Skeletal muscle satellite cell (primary cell): ENCODE data around the gene RNF213.

ENCODE experiments used
- H3K27me3 ChIP-seq: 2 replicates; pipeline ENCODE4 v1.7.0; 2013; ENCODE audit warnings: low read length; ENCODE audit not compliant: control insufficient read depth, insufficient read depth
- H3K36me3 ChIP-seq: 2 replicates; pipeline ENCODE4 v1.7.0; 2013; ENCODE audit warnings: mild to moderate bottlenecking, control low read depth, low read length; ENCODE audit not compliant: insufficient read depth
- H3K4me1 ChIP-seq: 2 replicates; pipeline ENCODE4 v1.7.0; 2013; ENCODE audit warnings: low read length; ENCODE audit not compliant: control insufficient read depth, insufficient read depth
- H3K4me2 ChIP-seq: 2 replicates; pipeline ENCODE4 v1.7.0; 2013; ENCODE audit warnings: mild to moderate bottlenecking, low read length
- H3K4me3 ChIP-seq: 2 replicates; pipeline ENCODE4 v1.7.0; 2013; ENCODE audit warnings: low read length
- H3K9ac ChIP-seq: 2 replicates; pipeline ENCODE4 v1.7.0; 2013; ENCODE audit warnings: mild to moderate bottlenecking, low read depth, low read length, moderate library complexity
- H3K9me3 ChIP-seq: replicated peaks from 2 replicates; pipeline ENCODE4 v1.7.0; 2013; ENCODE audit warnings: mild to moderate bottlenecking, control low read depth, low read length

The RNF213 gene

DNA sequence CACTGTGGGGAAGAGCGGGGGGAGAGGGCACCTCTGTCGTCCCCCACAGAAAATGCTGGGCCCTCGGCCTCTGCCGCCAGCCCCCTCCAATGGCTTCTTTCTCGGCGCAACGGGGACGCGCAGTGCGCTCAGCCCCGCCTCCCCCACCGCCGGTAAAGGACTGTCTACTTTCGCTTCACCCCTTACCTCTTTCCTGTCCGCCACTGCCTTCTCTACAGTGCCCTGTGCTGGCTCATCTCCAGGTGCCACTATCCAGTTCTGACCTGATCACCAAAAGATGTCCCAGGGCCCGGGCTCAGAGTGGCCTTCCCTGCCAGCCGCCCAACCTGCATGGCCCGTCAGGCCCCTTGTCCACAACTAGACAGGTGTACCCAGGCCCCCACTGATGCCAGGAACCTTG is 161.6 kb downstream of the RNF213 start:
- H3K9me3 ChIP-seq, result no peaks in the 10 kb centered on the region
- peaks cover 13% of the 10 kb centered on the region for H3K36me3 ChIP-seq
- no peak overlapping the region for H3K4me2 ChIP-seq
- no peaks in the 10 kb centered on the region for H3K27me3 ChIP-seq
- H3K4me1 ChIP-seq, result no peaks in the 10 kb centered on the region
- no peak overlapping the region for H3K9ac ChIP-seq
- no peak overlapping the region for H3K4me3 ChIP-seq

DNA sequence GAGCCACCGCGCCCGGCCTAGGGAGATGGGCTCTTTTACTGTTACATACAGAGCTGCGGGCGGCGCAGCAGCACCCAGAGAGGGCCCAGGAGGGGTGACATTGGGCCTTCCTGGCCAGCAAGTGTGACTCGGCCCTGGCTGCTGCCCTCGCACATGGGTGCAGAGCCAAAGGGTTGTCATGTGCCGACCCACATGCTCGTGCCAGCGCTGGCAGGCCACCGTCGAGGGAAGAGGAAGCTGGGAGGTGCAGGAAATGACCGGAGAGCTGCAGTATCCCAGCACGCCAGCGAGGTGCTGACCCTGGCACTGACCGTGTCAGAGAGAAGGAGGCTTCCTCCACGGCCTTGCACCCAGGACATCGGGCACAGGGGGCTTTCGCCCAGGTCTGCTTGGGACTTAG is 162.3 kb downstream of the RNF213 start:
- peaks cover 7% of the 10 kb centered on the region for H3K36me3 ChIP-seq
- H3K4me1 ChIP-seq, result no peaks in the 10 kb centered on the region
- H3K4me3 ChIP-seq, result no peak overlapping the region
- no peak overlapping the region for H3K4me2 ChIP-seq
- no peaks in the 10 kb centered on the region for H3K9me3 ChIP-seq
- no peak overlapping the region for H3K9ac ChIP-seq
- no peaks in the 10 kb centered on the region for H3K27me3 ChIP-seq

DNA sequence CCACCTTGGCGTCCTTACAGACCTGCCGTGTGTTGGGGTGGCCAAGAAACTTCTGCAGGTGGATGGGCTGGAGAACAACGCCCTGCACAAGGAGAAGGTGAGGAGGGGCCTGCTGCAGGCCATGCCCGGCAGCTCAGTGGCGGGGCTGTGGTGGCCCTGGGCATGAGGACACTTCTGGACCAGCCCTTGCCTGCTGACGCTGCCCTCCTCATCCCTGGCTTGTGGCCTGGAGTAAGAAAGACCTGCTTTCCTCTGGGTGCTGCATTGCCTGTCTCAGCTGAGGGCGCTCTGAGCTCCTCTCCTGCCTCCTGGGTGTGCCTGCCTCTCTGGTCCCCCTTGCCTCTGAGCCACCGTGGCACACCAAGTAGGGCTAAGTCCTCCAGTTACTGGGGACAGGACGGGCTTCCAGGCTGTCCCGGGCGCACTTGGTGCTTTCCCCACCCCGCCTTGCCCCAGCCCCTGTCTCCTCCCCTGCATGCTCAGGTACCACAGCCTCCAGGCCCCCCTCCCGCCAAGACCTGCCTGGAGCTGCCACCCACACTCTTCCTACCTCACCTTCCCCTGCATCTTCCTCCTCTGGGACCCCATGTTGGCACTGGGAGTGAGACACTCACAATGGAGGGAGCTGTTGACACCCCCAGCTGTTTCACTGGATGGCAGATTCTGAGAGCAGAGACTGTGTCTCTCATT is 163.0 kb downstream of the RNF213 start:
- H3K9ac ChIP-seq, result no peak overlapping the region

DNA sequence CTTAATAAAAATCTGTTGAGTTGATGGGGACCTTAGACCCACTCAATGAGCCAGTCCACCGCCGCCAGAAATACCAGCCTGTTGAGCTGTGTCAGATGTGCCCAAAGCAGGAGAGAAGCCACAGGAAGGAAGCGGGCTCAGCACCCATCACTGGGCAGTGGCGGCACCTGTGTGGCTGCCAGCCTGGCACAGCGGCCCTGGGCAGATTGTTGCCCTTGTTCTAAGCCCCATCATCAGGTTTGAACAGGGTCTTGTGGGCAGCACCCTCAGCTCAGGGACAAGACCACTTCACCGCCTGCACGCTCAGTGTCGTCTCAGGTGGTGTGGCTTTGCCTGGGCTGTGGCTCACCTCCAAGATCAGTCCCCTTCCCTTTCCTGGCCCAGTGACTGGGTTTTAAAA is 163.6 kb downstream of the RNF213 start:
- H3K4me2 ChIP-seq, result no peak overlapping the region
- H3K4me1 ChIP-seq, result no peaks in the 10 kb centered on the region
- no peak overlapping the region for H3K9ac ChIP-seq
- no peak overlapping the region for H3K4me3 ChIP-seq
- H3K27me3 ChIP-seq, result no peaks in the 10 kb centered on the region
- H3K36me3 ChIP-seq, result peaks cover 7% of the 10 kb centered on the region
- H3K9me3 ChIP-seq, result no peaks in the 10 kb centered on the region

More for the DNA sequence above, 163.0 kb downstream of the RNF213 start:
- Histone ChIP-seq H3K4me3 (no peak overlapping the region), H3K9me3 (no peaks in the 10 kb centered on the region), H3K27me3 (no peaks in the 10 kb centered on the region), H3K36me3 (peaks cover 7% of the 10 kb centered on the region), H3K4me1 (no peaks in the 10 kb centered on the region), H3K4me2 (no peak overlapping the region)

DNA sequence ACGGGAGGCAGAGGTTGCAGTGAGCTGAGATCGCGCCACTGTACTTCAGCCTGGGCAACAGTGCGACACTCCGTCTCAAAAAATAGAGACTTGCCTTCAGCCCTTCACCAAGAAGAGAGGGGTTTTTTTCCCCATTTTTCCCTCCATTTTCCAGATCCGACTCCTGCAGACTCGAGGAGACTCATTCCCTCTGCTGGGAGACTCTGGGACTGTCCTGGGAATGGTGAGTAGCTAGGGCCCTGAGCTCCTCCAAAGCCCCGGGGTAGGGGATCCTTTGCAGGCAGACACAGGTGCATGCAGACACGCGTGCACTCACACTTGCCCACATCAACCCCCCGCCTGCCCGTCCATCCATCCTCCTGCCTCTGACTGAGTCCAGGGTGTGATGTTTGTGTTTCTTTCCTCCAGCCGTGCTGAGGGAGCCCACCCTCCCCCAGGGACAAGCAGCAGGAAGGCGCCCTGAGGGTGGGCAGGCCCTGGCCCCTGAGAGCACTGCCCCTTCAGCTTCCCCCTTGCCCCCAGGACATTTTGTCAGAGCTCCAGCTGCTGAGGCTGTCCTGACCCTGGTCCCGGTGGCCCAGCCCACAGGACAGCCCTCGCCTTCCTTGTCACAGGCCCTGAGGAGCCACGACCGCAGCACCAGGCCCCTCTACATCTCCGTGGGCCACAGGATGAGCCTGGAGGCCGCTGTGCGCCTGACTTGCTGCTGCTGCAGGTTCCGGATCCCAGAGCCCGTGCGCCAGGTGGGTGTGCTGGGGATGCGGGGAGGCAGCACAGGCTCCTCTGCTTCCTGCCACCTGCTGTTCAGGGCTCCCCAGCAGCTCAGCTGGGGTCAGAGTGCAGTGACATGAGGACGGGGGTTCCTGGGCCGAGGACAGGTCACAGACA is 164.5 kb downstream of the RNF213 start:
- Histone ChIP-seq H3K4me1 (no peaks in the 10 kb centered on the region), H3K9ac (no peak overlapping the region), H3K36me3 (peaks cover 3% of the 10 kb centered on the region), H3K4me2 (no peak overlapping the region), H3K27me3 (no peaks in the 10 kb centered on the region), H3K4me3 (no peak overlapping the region), H3K9me3 (no peaks in the 10 kb centered on the region)

DNA sequence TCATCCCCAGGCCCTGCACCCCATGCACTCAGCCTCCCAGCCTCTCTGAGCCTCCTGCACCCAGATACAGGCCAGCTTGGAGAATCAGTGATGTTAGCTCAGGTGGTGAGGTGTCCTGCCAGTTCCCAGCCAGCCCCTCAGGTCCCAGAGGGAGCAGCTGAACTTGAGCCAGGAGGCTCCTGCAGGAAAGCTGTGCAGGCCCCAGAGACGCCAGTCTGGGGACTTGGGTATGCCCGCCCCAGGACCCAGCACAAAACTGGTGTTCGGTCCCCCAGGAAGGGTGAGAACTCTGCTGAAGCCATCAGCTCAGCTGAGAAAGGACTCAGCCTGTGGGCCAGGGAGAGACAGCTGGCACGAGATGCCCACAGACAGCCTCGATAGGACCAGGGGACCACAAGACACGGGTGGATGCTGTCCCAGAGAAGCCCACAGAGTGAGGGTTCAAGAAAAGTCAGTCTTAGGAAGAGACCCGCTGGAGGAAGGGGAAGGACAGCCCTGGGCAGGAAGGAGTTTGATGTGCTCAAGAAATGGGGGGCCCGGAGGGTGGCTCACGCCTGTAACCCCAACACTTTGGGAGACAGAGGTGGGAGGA is 165.3 kb downstream of the RNF213 start:
- no peaks in the 10 kb centered on the region for H3K9me3 ChIP-seq

DNA sequence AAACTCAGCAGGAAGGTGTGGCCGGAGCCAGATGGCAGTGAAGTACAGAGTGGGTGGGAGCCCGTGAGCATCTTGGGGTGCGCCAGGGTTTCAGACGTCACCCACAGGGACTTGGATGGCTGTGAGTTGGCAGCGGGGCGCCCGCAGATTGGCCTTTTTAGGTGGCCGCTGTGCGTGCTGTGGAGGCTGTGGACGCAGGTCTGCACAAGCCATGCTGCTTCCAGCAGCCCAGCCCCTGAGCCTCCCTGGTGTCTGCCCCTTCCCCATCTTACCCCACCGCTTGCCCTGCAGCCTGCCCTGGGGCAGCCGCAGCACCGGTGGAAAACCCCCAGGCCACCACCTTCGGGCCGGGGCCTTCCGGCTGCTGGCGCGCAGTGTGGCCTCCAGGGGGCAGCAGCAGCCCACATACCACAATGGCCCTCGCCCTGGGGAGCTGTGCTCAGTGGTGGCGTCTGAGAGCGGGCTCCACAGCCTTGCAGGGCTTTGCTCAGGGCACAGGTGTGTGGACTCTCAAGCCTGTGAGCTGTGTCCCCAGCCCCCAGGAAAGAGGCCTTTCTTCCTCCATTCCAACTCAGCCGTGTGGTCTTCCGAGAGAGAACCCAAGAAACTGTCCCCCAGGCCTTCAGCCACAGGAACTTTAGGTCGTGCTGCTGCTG is 166.1 kb downstream of the RNF213 start:
- H3K9ac ChIP-seq, result no peak overlapping the region
- no peak overlapping the region for H3K4me3 ChIP-seq
- no peak overlapping the region for H3K4me2 ChIP-seq
- H3K4me1 ChIP-seq, result no peaks in the 10 kb centered on the region
- H3K36me3 ChIP-seq, result no peaks in the 10 kb centered on the region
- no peaks in the 10 kb centered on the region for H3K27me3 ChIP-seq
- no peaks in the 10 kb centered on the region for H3K9me3 ChIP-seq

More for the DNA sequence above, 165.3 kb downstream of the RNF213 start:
- Histone ChIP-seq H3K4me2 (no peak overlapping the region), H3K9ac (no peak overlapping the region), H3K36me3 (no peaks in the 10 kb centered on the region), H3K4me3 (no peak overlapping the region), H3K27me3 (no peaks in the 10 kb centered on the region), H3K4me1 (no peaks in the 10 kb centered on the region)

DNA sequence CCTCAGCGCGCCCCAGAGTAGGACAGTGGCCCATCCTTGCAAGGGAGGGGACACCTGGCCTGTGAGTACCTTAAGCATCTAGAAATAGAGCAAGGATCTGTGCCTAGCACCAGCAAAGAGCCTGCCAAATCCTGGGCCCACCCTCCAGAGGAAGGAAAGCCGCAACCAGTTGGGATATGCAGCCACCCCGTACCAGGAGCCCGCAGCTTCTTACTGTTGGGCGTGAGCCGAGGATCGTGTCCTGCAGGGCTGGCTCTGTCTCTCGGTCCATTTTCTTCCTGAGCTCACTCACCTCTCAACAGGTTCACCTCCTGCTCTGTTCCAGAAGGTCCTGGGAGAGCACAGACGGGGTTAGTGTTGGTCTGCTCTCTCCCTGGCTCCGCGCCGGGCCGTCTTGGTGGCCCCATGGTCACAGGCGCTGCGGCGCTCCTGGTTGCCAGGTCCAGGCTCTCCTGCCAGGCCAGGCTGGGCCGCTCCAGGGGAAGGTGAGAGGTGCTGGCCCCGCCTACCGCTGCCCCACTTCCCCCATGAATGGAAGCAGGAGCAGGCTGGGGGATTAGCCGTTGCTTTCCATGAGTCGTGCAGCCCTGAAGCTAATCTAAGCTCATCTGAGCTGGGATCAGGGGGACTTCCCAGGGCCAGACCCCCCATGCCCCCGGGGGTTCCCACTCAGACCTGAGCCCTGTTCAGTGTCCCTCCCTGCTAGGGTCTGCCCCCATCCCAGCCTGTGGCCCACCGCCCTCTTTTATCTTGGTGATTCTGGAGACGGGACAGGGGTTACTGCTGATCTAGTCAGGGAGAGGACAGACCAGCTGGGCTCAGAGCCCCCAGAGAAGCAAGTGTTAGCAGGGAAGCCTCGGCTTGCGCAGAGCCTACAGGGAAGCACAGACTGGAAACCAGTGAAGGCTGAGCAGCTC is 167.0 kb downstream of the RNF213 start:
- H3K4me1 ChIP-seq, result no peaks in the 10 kb centered on the region
- H3K9me3 ChIP-seq, result no peaks in the 10 kb centered on the region
- H3K27me3 ChIP-seq, result no peaks in the 10 kb centered on the region
- no peak overlapping the region for H3K4me2 ChIP-seq
- H3K4me3 ChIP-seq, result no peak overlapping the region
- H3K9ac ChIP-seq, result no peak overlapping the region
- no peaks in the 10 kb centered on the region for H3K36me3 ChIP-seq

DNA sequence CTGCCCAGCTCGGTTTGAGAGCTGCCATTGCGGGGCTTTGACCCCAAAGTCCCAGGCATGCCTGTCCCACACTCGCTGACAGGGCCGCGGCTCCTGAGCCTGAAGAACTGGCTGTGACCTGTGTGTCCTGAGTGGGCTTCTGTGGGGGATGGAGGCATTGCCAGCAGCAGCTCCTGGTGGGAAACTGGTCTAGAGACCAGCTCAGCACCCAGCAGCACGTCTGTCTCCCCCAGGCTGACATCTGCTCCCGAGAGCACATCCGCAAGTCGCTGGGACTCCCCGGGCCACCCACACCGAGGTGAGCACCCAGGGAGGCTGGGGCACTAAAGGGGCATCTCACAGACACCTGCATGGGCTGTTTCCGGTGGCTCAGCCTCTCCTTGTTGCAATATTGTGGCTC is 167.7 kb downstream of the RNF213 start:
- Histone ChIP-seq H3K4me1 (no peaks in the 10 kb centered on the region), H3K9me3 (no peaks in the 10 kb centered on the region), H3K4me3 (no peak overlapping the region), H3K27me3 (no peaks in the 10 kb centered on the region), H3K4me2 (no peak overlapping the region), H3K36me3 (no peaks in the 10 kb centered on the region), H3K9ac (no peak overlapping the region)

DNA sequence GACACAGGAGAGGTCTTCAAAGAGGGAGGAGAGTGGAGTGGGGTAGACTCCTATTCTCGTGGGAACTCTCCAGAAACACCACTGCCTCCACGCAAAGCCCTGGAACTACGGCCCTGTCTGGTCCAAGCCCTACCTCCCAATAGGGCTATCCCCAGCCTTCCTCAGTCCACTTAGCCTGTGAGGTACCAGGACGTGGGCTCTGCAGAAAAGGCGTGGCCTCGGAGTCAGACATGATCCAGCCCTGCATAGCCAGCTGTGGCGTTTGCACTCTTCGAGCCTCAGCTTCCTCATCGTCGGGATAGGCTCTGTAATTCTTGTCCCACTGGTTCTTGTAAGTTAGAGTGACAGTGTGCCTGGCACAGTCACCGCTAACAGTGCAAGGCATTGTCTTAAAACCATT is 168.1 kb downstream of the RNF213 start:
- no peaks in the 10 kb centered on the region for H3K9me3 ChIP-seq
- H3K4me1 ChIP-seq, result no peaks in the 10 kb centered on the region
- H3K4me3 ChIP-seq, result no peak overlapping the region
- no peaks in the 10 kb centered on the region for H3K27me3 ChIP-seq
- no peak overlapping the region for H3K9ac ChIP-seq
- no peak overlapping the region for H3K4me2 ChIP-seq
- no peaks in the 10 kb centered on the region for H3K36me3 ChIP-seq
